WERI-Rb-1 (cell line): Measurements from ENCODE around the gene UNG.

ENCODE experiments used
- DNase-seq: peaks from one replicate; pipeline ENCODE4 v3.0.0-alpha.2; 2020
- H3K27ac ChIP-seq: fragments of 250-450 bp; sonication (Bioruptor Pico); 2 replicates; pipeline ENCODE4 v1.5.1; 2020; ENCODE audit warnings: mild to moderate bottlenecking, moderate library complexity
- H3K27me3 ChIP-seq: fragments of 250-450 bp; sonication (Bioruptor Pico); 2 replicates; pipeline ENCODE4 v1.5.1; 2021; ENCODE audit warnings: mild to moderate bottlenecking, low read depth, moderate library complexity; ENCODE audit not compliant: insufficient read depth, severe bottlenecking
- H3K36me3 ChIP-seq: fragments of 250-450 bp; sonication (Bioruptor Pico); 2 replicates; pipeline ENCODE4 v1.5.1; 2020; ENCODE audit warnings: mild to moderate bottlenecking, moderate library complexity
- H3K4me3 ChIP-seq: 2 replicates; pipeline ENCODE4 v1.5.1; 2011; ENCODE audit warnings: low read depth, mild to moderate bottlenecking, control low read depth, low read length
- H3K9me3 ChIP-seq: fragments of 250-450 bp; sonication (Bioruptor Pico); 2 replicates; pipeline ENCODE4 v1.5.1; 2021; ENCODE audit warnings: mild to moderate bottlenecking, moderate library complexity; ENCODE audit not compliant: severe bottlenecking
- CTCF ChIP-seq: IDR thresholded peaks from 2 replicates; pipeline ENCODE4 v1.5.1; 2011; ENCODE audit warnings: low read depth, mild to moderate bottlenecking, control low read depth, inconsistent platforms, low read length

Gene UNG

GRCh38 chr12:109157986-109158385, 60.6 kb downstream of the UNG start:
- Histone ChIP-seq H3K27ac (no peak overlapping the region), H3K27me3 (no peaks in the 10 kb centered on the region), H3K9me3 (no peaks in the 10 kb centered on the region), H3K4me3 (no peak overlapping the region), H3K36me3 (no peaks in the 10 kb centered on the region)
- TF ChIP-seq CTCF: no peak
- no peak for DNase-seq

DNA sequence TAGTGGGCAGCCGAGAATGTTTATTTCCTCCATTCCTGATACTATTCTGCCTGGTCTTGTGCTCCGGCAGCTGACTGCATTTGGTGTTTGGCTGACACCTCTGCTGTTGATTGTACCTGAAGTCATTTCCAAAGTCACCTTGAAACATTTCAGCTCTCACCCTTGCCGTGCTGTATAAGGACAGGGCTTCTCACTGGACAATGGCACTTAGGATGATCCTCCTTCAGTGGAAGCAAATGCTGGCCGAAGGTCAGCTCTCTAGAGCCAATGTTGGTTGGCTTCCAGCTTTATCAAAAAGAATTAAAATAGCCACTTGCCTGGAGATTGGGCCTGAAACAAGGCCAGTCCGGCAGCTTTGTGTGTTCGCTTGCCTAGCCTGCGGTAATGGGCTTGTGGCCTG, 63.0 kb downstream of the UNG start:
- no peaks in the 10 kb centered on the region for H3K27me3 ChIP-seq
- H3K4me3 ChIP-seq: no peak overlapping the region
- no peaks in the 10 kb centered on the region for H3K36me3 ChIP-seq
- DNase-seq: no peak
- TF ChIP-seq CTCF: no peak
- no peak overlapping the region for H3K27ac ChIP-seq
- no peaks in the 10 kb centered on the region for H3K9me3 ChIP-seq
